ENCODE measurements around the gene MBD2. TPM values are rescaled to one million over a fixed set of nuclear protein-coding genes. Genes with fewer than 3 reads are reported as not detected.
"Not testable (repeated sequence)": the region's sequence is repeated elsewhere in the genome, so short reads cannot be mapped to it uniquely, and the experiment has no call there.

The MBD2 gene
- total RNA-seq: 9.2 TPM

- DNase-seq (ENCODE audit: low read depth in 2 of 3, low spot score in 2 of 3): peak; percentile 87 to 98 (median 96)
These were observed at the start of gene MBD2 for GRCh38 chr18:54224379-54225014. MBD2 (minus strand) TSS chr18:54224669; CDS start chr18:54224559, 110 bp downstream.

- DNase-seq (ENCODE audit: low read depth in 2 of 3, low spot score in 2 of 3): peak in 2 of 3 donors; percentile 51 to 71
These were observed 45.7 kb upstream of the MBD2 start for GRCh38 chr18:54269893-54270844.

GRCh38 chr18:54268751-54269150 lies 44.3 kb upstream of the MBD2 start:
- DNase-seq (ENCODE audit: low read depth in 2 of 3, low spot score in 2 of 3): no peak

GRCh38 chr18:54267701-54268100 lies 43.2 kb upstream of the MBD2 start:
- no peak for DNase-seq (ENCODE audit: low read depth in 2 of 3, low spot score in 2 of 3)

GRCh38 chr18:54263904-54264336 lies 39.5 kb upstream of the MBD2 start:
- no peak for DNase-seq (ENCODE audit: low read depth in 2 of 3, low spot score in 2 of 3)

- no peak for DNase-seq (ENCODE audit: low read depth in 2 of 3, low spot score in 2 of 3)
These were observed 37.4 kb upstream of the MBD2 start for GRCh38 chr18:54261894-54262293.

GRCh38 chr18:54260396-54261072 lies 36.1 kb upstream of the MBD2 start:
- DNase-seq (ENCODE audit: low read depth in 2 of 3, low spot score in 2 of 3): no peak

- not testable (repeated sequence) for DNase-seq (ENCODE audit: low read depth in 2 of 3, low spot score in 2 of 3)
These were observed 33.3 kb upstream of the MBD2 start for GRCh38 chr18:54257818-54258217.

GRCh38 chr18:54257015-54257414 lies 32.5 kb upstream of the MBD2 start:
- DNase-seq (ENCODE audit: low read depth in 2 of 3, low spot score in 2 of 3): no peak

- no peak for DNase-seq (ENCODE audit: low read depth in 2 of 3, low spot score in 2 of 3)
These were observed 30.7 kb upstream of the MBD2 start for GRCh38 chr18:54255141-54255540.

GRCh38 chr18:54254265-54254758 lies 29.8 kb upstream of the MBD2 start:
- DNase-seq (ENCODE audit: low read depth in 2 of 3, low spot score in 2 of 3): no peak

GRCh38 chr18:54251606-54252390 lies 27.3 kb upstream of the MBD2 start:
- no peak for DNase-seq (ENCODE audit: low read depth in 2 of 3, low spot score in 2 of 3)

- no peak for DNase-seq (ENCODE audit: low read depth in 2 of 3, low spot score in 2 of 3)
These were observed 26.4 kb upstream of the MBD2 start for GRCh38 chr18:54250846-54251261.

- DNase-seq (ENCODE audit: low read depth in 2 of 3, low spot score in 2 of 3): no peak
These were observed 23.2 kb upstream of the MBD2 start for GRCh38 chr18:54247511-54248175.

GRCh38 chr18:54242327-54242726 lies 17.9 kb upstream of the MBD2 start:
- no peak for DNase-seq (ENCODE audit: low read depth in 2 of 3, low spot score in 2 of 3)

GRCh38 chr18:54241483-54241882 lies 17.0 kb upstream of the MBD2 start:
- DNase-seq (ENCODE audit: low read depth in 2 of 3, low spot score in 2 of 3): no peak

- no peak for DNase-seq (ENCODE audit: low read depth in 2 of 3, low spot score in 2 of 3)
These were observed 16.2 kb upstream of the MBD2 start for GRCh38 chr18:54240629-54241107.

GRCh38 chr18:54239601-54240000 lies 15.1 kb upstream of the MBD2 start:
- DNase-seq (ENCODE audit: low read depth in 2 of 3, low spot score in 2 of 3): peak in 2 of 3 donors; percentile 10 to 64

- DNase-seq (ENCODE audit: low read depth in 2 of 3, low spot score in 2 of 3): no peak
These were observed 14.6 kb upstream of the MBD2 start for GRCh38 chr18:54239091-54239490.

Measured in hematopoietic multipotent progenitor cell (in vitro differentiated cells).